PC-3 (cell line): Measurements from ENCODE around the gene ENAH. TPM values are rescaled to one million over a fixed set of nuclear protein-coding genes. Genes with fewer than 3 reads are reported as not detected.

Experiments used
- ATAC-seq: fragments of 200-7000 bp; cut with Tn5 transposase; 2 replicates; pipeline ENCODE4 v1.9.1; 2020; ENCODE audit warnings: mild to moderate bottlenecking, moderate library complexity
- BruUV-seq: library from RNA; stranded (reverse); fragments of 400-500 nt; replicated peaks from 2 replicates; lab custom pipeline; 2021; lab: Mats Ljungman, UMichigan
- CTCF ChIA-PET: fragments of 300-600 bp; sonication (Branson Sonifier 250); formaldehyde crosslinking; loops from one replicate; lab custom pipeline; 2022; ENCODE audit warnings: antibody characterized with exemption; lab: Charles Lee
- POLR2A ChIA-PET: fragments of 300-600 bp; sonication (Branson Sonifier 250); formaldehyde crosslinking; loops from one replicate; lab custom pipeline; 2022; ENCODE audit warnings: antibody characterized with exemption; ENCODE audit not compliant: unreplicated experiment; lab: Charles Lee
- DNase-seq: peaks from one replicate; pipeline ENCODE4 v3.0.0-alpha.2; 2015
- H2AFZ ChIP-seq: fragments of 300-600 bp; sonication (generic); 2 replicates; pipeline ENCODE4 v1.6.0; 2016; ENCODE audit warnings: antibody characterized with exemption, low read length
- H3F3A ChIP-seq: fragments of 300-600 bp; sonication (generic); one replicate; pipeline ENCODE4 v1.6.0; 2017; ENCODE audit warnings: antibody characterized with exemption, low read length, control low read depth, mild to moderate bottlenecking; ENCODE audit not compliant: unreplicated experiment
- H3K27ac ChIP-seq: fragments of 300-600 bp; sonication (generic); 2 replicates; pipeline ENCODE4 v1.5.1; 2016; ENCODE audit warnings: mild to moderate bottlenecking, low read length
- H3K27me3 ChIP-seq: fragments of 300-600 bp; sonication (generic); 2 replicates; pipeline ENCODE4 v1.6.1; 2016; ENCODE audit warnings: low read length, mixed read lengths
- H3K36me3 ChIP-seq: fragments of 300-600 bp; sonication (generic); 2 replicates; pipeline ENCODE4 v1.6.1; 2016; ENCODE audit warnings: low read depth, mixed run types, low read length, mixed read lengths
- H3K4me1 ChIP-seq: fragments of 300-600 bp; sonication (generic); 2 replicates; pipeline ENCODE4 v1.5.1; 2016; ENCODE audit warnings: low read length; ENCODE audit not compliant: insufficient read depth
- H3K4me2 ChIP-seq: fragments of 300-600 bp; sonication (generic); 2 replicates; pipeline ENCODE4 v1.6.0; 2016; ENCODE audit warnings: low read length
- H3K4me3 ChIP-seq: fragments of 300-600 bp; sonication (generic); 2 replicates; pipeline ENCODE4 v1.5.1; 2016; ENCODE audit warnings: mild to moderate bottlenecking, low read length, mixed read lengths
- H3K79me2 ChIP-seq: fragments of 300-600 bp; sonication (generic); 2 replicates; pipeline ENCODE4 v1.6.1; 2017; ENCODE audit warnings: low read length, mixed read lengths
- H3K9ac ChIP-seq: fragments of 300-600 bp; sonication (generic); 2 replicates; pipeline ENCODE4 v1.6.0; 2016; ENCODE audit warnings: mild to moderate bottlenecking, low read length
- H3K9me2 ChIP-seq: fragments of 300-600 bp; sonication (generic); replicated peaks from 2 replicates; pipeline ENCODE4 v1.6.1; 2016; ENCODE audit warnings: mixed run types, low read length, mixed read lengths
- H3K9me3 ChIP-seq: fragments of 300-600 bp; sonication (generic); 2 replicates; pipeline ENCODE4 v1.6.1; 2016; ENCODE audit warnings: low read length, mixed read lengths
- H4K20me1 ChIP-seq: fragments of 300-600 bp; sonication (generic); 2 replicates; pipeline ENCODE4 v1.6.1; 2016; ENCODE audit warnings: low read length, mixed read lengths
- EZH2 ChIP-seq: fragments of 300-600 bp; sonication (generic); IDR thresholded peaks from one replicate; pipeline ENCODE4 v1.6.1; 2017; ENCODE audit warnings: antibody characterized with exemption, mild to moderate bottlenecking, low read length; ENCODE audit not compliant: unreplicated experiment
- EZH2phosphoT487 ChIP-seq: fragments of 300-600 bp; sonication (generic); IDR thresholded peaks from 2 replicates; pipeline ENCODE4 v1.6.1; 2018; ENCODE audit warnings: mild to moderate bottlenecking, antibody characterized with exemption, low read length, borderline replicate concordance
- intact Hi-C: fragments of 100-400 bp; cut with micrococcal nuclease; formaldehyde crosslinking; loops from 2 replicates; pipeline ENCODE4 v1.9.0; 2023
- total RNA-seq: library from RNA; depleted of rRNA; stranded (reverse); fragments of >200 nt; gene quantifications from 2 replicates; pipeline ENCODE4 v1.2.3, GENCODE V29; 2014
- TF ChIP-seq, protein P1 (sequence below): fragments of 300-600 bp; sonication (generic); conservative IDR thresholded peaks from 2 replicates; pipeline ENCODE4 v1.5.1; 2017; ENCODE audit warnings: antibody characterized with exemption, low read depth, mild to moderate bottlenecking, low read length

Gene ENAH
- total RNA-seq, 1 experiment from 2014 or later: 96.6 TPM

GRCh38 chr1:225693085-225693696 lies 40.3 kb upstream of the ENAH start:
- Histone ChIP-seq H3K9me2 (no peaks in the 10 kb centered on the region), H3K4me2 (no peak overlapping the region), H3K4me1 (peaks cover 22% of the 10 kb centered on the region), H3K27ac (no peak overlapping the region), H3K4me3 (no peak overlapping the region), H2AFZ (no peak overlapping the region), H3F3A (no peaks in the 10 kb centered on the region), H3K36me3 (no peaks in the 10 kb centered on the region), H3K27me3 (no peaks in the 10 kb centered on the region), H3K9ac (no peak overlapping the region), H4K20me1 (no peaks in the 10 kb centered on the region), H3K79me2 (no peaks in the 10 kb centered on the region), H3K9me3 (no peaks in the 10 kb centered on the region)
- intact Hi-C loops: no loop called here
- ATAC-seq (no peak), DNase-seq (no peak)
- BruUV-seq: no TSS peak
- POLR2A ChIA-PET: interaction anchor here (0.7 kb wide), 1 partner anchor 129 kb away, joined by 3 read pairs; no protein-coding TSS in a partner anchor
- CTCF ChIA-PET: no interaction called here
- TF ChIP-seq EZH2 (no peak), EZH2phosphoT487 (no peak)
- TF ChIP-seq, protein P1, sequence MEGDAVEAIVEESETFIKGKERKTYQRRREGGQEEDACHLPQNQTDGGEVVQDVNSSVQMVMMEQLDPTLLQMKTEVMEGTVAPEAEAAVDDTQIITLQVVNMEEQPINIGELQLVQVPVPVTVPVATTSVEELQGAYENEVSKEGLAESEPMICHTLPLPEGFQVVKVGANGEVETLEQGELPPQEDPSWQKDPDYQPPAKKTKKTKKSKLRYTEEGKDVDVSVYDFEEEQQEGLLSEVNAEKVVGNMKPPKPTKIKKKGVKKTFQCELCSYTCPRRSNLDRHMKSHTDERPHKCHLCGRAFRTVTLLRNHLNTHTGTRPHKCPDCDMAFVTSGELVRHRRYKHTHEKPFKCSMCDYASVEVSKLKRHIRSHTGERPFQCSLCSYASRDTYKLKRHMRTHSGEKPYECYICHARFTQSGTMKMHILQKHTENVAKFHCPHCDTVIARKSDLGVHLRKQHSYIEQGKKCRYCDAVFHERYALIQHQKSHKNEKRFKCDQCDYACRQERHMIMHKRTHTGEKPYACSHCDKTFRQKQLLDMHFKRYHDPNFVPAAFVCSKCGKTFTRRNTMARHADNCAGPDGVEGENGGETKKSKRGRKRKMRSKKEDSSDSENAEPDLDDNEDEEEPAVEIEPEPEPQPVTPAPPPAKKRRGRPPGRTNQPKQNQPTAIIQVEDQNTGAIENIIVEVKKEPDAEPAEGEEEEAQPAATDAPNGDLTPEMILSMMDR: no peak

- Histone ChIP-seq H3K27ac (no peak overlapping the region), H3K4me2 (no peak overlapping the region), H2AFZ (no peak overlapping the region), H3K9ac (no peak overlapping the region), H3K4me1 (peaks cover 22% of the 10 kb centered on the region), H3K27me3 (no peaks in the 10 kb centered on the region), H3F3A (no peaks in the 10 kb centered on the region), H3K79me2 (no peaks in the 10 kb centered on the region), H3K36me3 (no peaks in the 10 kb centered on the region), H3K9me2 (no peaks in the 10 kb centered on the region), H4K20me1 (no peaks in the 10 kb centered on the region), H3K4me3 (no peak overlapping the region), H3K9me3 (no peaks in the 10 kb centered on the region)
- ChIA-PET POLR2A (no interaction called here), CTCF (no interaction called here)
- TF ChIP-seq, protein P1: no peak
- TF ChIP-seq EZH2phosphoT487 (no peak), EZH2 (no peak)
- DNase-seq (no peak), ATAC-seq (no peak)
- intact Hi-C loops: no loop called here
- no TSS peak for BruUV-seq
These were observed 39.6 kb upstream of the ENAH start for GRCh38 chr1:225692517-225692879.

- ChIA-PET CTCF (no interaction called here), POLR2A (no interaction called here)
- no peak overlapping the region for H2AFZ ChIP-seq
- H3K9me2 ChIP-seq: no peaks in the 10 kb centered on the region
- intact Hi-C loops: no loop called here
- H3K4me2 ChIP-seq: no peak overlapping the region
- no peak overlapping the region for H3K4me3 ChIP-seq
- H3K9ac ChIP-seq: no peak overlapping the region
- H4K20me1 ChIP-seq: no peaks in the 10 kb centered on the region
- H3F3A ChIP-seq: no peaks in the 10 kb centered on the region
- no peaks in the 10 kb centered on the region for H3K27me3 ChIP-seq
- no TSS peak for BruUV-seq
- DNase-seq: no peak
- no peaks in the 10 kb centered on the region for H3K79me2 ChIP-seq
- no peak overlapping the region for H3K27ac ChIP-seq
- H3K4me1 ChIP-seq: peaks cover 22% of the 10 kb centered on the region
- H3K9me3 ChIP-seq: no peaks in the 10 kb centered on the region
- no peaks in the 10 kb centered on the region for H3K36me3 ChIP-seq
- TF ChIP-seq EZH2phosphoT487 (no peak), EZH2 (no peak)
- TF ChIP-seq, protein P1: no peak
- no peak for ATAC-seq
These were observed 39.1 kb upstream of the ENAH start for GRCh38 chr1:225691861-225692516.
